ENCODE data around the gene OR8B8. TPM values are rescaled to one million over a fixed set of nuclear protein-coding genes. Genes with fewer than 3 reads are reported as not detected.

OR8B8 gene
- total RNA-seq (2022; extraction: Qiagen RNA extraction; ENCODE audit: low read depth) = not detected in 5 replicates

DNA sequence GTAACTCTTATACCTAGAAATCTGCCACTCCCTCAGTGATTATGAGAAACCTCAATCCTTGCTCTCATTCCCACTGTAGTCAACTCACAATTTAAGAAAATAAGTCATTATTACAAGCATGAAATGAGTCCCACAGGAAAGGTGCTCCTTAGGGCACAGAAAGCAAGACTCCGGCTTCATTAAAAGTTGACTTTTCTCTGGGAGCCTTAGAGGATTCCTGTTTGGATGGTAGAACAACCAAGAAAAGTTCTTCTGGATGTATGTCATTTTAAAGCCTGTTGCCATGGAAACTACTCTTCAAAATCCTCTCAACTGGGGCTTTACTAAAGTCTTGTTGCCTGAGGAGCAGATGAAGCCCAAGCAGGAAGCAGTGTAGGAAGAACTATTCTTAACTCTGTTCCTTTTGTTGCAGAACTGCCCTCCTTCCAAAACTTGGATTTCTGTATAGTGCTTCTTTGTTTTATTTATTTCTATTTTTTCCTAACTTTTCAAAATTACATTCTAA, at the start of gene OR8B8:
TSS of gene OR8B8 (minus strand) at position 51 of the 505 bp plus-strand sequence. CDS start 4,611 bp downstream, outside the sequence.

GRCh38 chr11:124424384-124424921, 21.0 kb downstream of the OR8B8 start, which contains the start of gene OR8B4:
Gene OR8B4 (minus strand): TSS chr11:124424871. CDS start chr11:124424871, 0 bp downstream.

DNA sequence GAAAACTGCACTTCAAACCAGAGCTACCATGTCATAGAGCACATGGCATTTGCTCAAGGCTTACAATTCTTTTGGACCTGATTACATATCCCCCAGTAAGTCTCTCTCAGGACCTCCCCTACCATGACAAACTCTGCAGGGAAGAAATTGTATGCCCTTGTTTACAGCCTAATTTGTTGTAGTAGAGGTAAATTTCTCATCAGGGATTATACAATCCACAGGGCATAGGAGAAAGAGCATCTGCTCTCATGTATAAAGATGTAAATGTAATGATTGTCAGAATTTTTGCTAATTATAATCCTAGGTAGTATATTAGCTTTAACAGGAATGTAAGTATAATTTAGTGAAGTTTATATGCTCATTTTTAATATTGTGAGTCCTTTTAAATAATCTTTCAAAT, 46.6 kb downstream of the OR8B8 start, which contains the start of gene OR8B3:
TSS of gene OR8B3 (minus strand) at position 101 of the 400 bp plus-strand sequence. CDS start 1,673 bp downstream, outside the sequence.

Other genes starting within 250 kb of the OR8B8 start
- not detected in 5 replicates for gene OR8G1, start 204.6 kb downstream of the OR8B8 start, total RNA-seq (2022; extraction: Qiagen RNA extraction; ENCODE audit: low read depth)
- not detected in 5 replicates for gene OR8G5, start 189.3 kb downstream of the OR8B8 start, total RNA-seq (2022; extraction: Qiagen RNA extraction; ENCODE audit: low read depth)
- not detected in 5 replicates for gene OR8D1, start 131.7 kb downstream of the OR8B8 start, total RNA-seq (2022; extraction: Qiagen RNA extraction; ENCODE audit: low read depth)
- not detected in 5 replicates for gene OR8D2, start 125.5 kb downstream of the OR8B8 start, total RNA-seq (2022; extraction: Qiagen RNA extraction; ENCODE audit: low read depth)
- not detected in 5 replicates for gene OR8B2, start 61.2 kb downstream of the OR8B8 start, total RNA-seq (2022; extraction: Qiagen RNA extraction; ENCODE audit: low read depth)
- gene OR8B3, start 46.7 kb downstream of the OR8B8 start, total RNA-seq (2022; extraction: Qiagen RNA extraction; ENCODE audit: low read depth) = not detected in 5 replicates
- not detected in 5 replicates for gene OR8B4, start 20.8 kb downstream of the OR8B8 start, total RNA-seq (2022; extraction: Qiagen RNA extraction; ENCODE audit: low read depth)
- not detected in 5 replicates for gene OR8B12, start 98.0 kb upstream of the OR8B8 start, total RNA-seq (2022; extraction: Qiagen RNA extraction; ENCODE audit: low read depth)
- not detected in 5 replicates for gene OR8A1, start 124.3 kb upstream of the OR8B8 start, total RNA-seq (2022; extraction: Qiagen RNA extraction; ENCODE audit: low read depth)
- gene PANX3, start 165.7 kb upstream of the OR8B8 start, total RNA-seq (2022; extraction: Qiagen RNA extraction; ENCODE audit: low read depth) = not detected in 5 replicates
- gene TBRG1, start 177.2 kb upstream of the OR8B8 start, total RNA-seq (2022; extraction: Qiagen RNA extraction; ENCODE audit: low read depth) = 16.7 to 19.5 TPM (median 18.8 TPM) in 5 replicates
- gene SIAE, start 228.0 kb upstream of the OR8B8 start, total RNA-seq (2022; extraction: Qiagen RNA extraction; ENCODE audit: low read depth) = 13.0 to 17.1 TPM (median 14.1 TPM) in 5 replicates
- 17.6 to 24.9 TPM (median 19.6 TPM) in 5 replicates for gene SPA17, start 228.2 kb upstream of the OR8B8 start, total RNA-seq (2022; extraction: Qiagen RNA extraction; ENCODE audit: low read depth)